ENCODE data around the gene FBXO38.

DNA sequence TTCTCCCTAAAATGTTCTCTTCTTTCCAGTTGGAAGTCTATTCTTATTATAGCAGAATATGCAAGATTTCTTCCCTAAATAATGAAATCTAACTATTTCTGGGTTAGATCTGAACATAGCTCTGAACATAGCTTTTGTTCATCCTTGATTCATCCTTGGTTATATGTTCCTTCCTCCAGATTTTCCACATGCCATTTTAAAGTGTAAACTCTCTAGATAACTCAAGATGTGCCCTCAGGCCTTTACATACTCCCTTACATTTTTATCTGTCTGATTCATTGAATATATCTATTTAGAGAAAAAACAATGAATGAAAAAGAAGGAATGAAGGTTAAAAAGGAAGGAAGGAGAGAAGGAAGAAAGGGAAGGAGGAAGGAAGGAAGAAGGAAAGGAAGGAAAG is 100.9 kb downstream of the FBXO38 start:
- TF ChIP-seq POLR2AphosphoS5 (IDR thresholded peaks at IDR 0.05) (no peak), POLR2A (IDR thresholded peaks at IDR 0.05) (no peak)
- TF ChIP-seq, protein P1, sequence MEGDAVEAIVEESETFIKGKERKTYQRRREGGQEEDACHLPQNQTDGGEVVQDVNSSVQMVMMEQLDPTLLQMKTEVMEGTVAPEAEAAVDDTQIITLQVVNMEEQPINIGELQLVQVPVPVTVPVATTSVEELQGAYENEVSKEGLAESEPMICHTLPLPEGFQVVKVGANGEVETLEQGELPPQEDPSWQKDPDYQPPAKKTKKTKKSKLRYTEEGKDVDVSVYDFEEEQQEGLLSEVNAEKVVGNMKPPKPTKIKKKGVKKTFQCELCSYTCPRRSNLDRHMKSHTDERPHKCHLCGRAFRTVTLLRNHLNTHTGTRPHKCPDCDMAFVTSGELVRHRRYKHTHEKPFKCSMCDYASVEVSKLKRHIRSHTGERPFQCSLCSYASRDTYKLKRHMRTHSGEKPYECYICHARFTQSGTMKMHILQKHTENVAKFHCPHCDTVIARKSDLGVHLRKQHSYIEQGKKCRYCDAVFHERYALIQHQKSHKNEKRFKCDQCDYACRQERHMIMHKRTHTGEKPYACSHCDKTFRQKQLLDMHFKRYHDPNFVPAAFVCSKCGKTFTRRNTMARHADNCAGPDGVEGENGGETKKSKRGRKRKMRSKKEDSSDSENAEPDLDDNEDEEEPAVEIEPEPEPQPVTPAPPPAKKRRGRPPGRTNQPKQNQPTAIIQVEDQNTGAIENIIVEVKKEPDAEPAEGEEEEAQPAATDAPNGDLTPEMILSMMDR (IDR thresholded peaks at IDR 0.05): no peak
